K562 (cell line): ENCODE results near the gene H3-3A. TPM values are rescaled to one million over a fixed set of nuclear protein-coding genes. Genes with fewer than 3 reads are reported as not detected.

Source experiments
- ATAC-seq: fragments of 200-7000 bp; cut with Tn5 transposase; 3 replicates; pipeline ENCODE4 v1.9.1; 2020; ENCODE audit warnings: moderate library complexity
- BruUV-seq: library from RNA; stranded (reverse); fragments of 400-500 nt; replicated peaks from 2 replicates; lab custom pipeline; 2021; lab: Mats Ljungman, UMichigan
- CTCF ChIA-PET: fragments of 300-600 bp; formaldehyde crosslinking; extraction: SDS; loops from one replicate; lab custom pipeline; 2021; ENCODE audit warnings: low intra/inter-chr PET ratio; lab: Yijun Ruan, JAX
- POLR2A ChIA-PET: fragments of 300-600, 350-650 bp; sonication (Branson Sonifier 250); formaldehyde crosslinking; extraction: SDS; loops from one replicate; lab custom pipeline; 2021; ENCODE audit warnings: antibody characterized with exemption, inconsistent platforms; lab: Yijun Ruan, JAX
- DNase-seq, 4 experiments: peaks; one replicate each; pipeline versions ENCODE4 v3.0.0 to v3.0.0-alpha.2; 2011 to 2018; ENCODE audit warnings: low spot score in 3 of 4, mixed read lengths in 3 of 4; ENCODE audit errors: extremely low read depth in 1 of 4
- FAIRE-seq: peaks from 2 replicates; lab custom pipeline; 2011; peaks lifted over from hg19 to GRCh38; lab: Jason Lieb, UNC
- H2AFZ ChIP-seq: 2 replicates; pipeline ENCODE4 v1.6.0; 2011; ENCODE audit warnings: low read depth, low read length, control low read depth, inconsistent platforms
- H3K27ac ChIP-seq: fragments of 200-600 bp; 3 replicates; pipeline ENCODE4 v1.8.0; 2011; ENCODE audit warnings: low read depth, mild to moderate bottlenecking, control low read depth, inconsistent platforms, low read length, moderate library complexity, mixed read lengths; ENCODE audit errors: extremely low read depth
- H3K27me3 ChIP-seq, 2 experiments: fragments of 300-600 bp in 1 of 2; 2 replicates in 1 of 2; 3 replicates in 1 of 2; pipeline versions ENCODE4 v1.6.0 to v1.8.0; 2011; ENCODE audit warnings: inconsistent platforms in 2 of 2, low read length in 2 of 2, mild to moderate bottlenecking in 1 of 2, mixed read lengths in 1 of 2, moderate library complexity in 1 of 2; ENCODE audit not compliant: control insufficient read depth in 2 of 2, insufficient read depth in 2 of 2
- H3K36me3 ChIP-seq: fragments of 300-600 bp; 3 replicates; pipeline ENCODE4 v1.8.0; 2011; ENCODE audit warnings: mild to moderate bottlenecking, low read length, inconsistent platforms; ENCODE audit not compliant: control insufficient read depth, insufficient read depth
- H3K4me1 ChIP-seq, 2 experiments: fragments of 200-600 bp in 1 of 2; replicated peaks in 1 of 2; 2 replicates in 1 of 2; 3 replicates in 1 of 2; pipeline versions ENCODE4 v1.5.1 to v1.8.0; 2011; ENCODE audit warnings: inconsistent platforms in 2 of 2, low read length in 2 of 2, mild to moderate bottlenecking in 1 of 2, mixed read lengths in 1 of 2, moderate library complexity in 1 of 2; ENCODE audit not compliant: control insufficient read depth in 2 of 2, insufficient read depth in 2 of 2
- H3K4me2 ChIP-seq: 2 replicates; pipeline ENCODE4 v1.6.1; 2011; ENCODE audit warnings: low read length, control low read depth, inconsistent platforms, mixed read lengths; ENCODE audit not compliant: insufficient read depth
- H3K4me3 ChIP-seq: fragments of 200-600 bp; sonication (generic), shearing (Covaris generic); 2 replicates; pipeline ENCODE4 v1.5.1; 2016; ENCODE audit warnings: control low read depth, inconsistent platforms
- H3K79me2 ChIP-seq: fragments of 200-600 bp; 3 replicates; pipeline ENCODE4 v1.8.0; 2011; ENCODE audit warnings: low read length, inconsistent platforms; ENCODE audit not compliant: control insufficient read depth, insufficient read depth
- H3K9ac ChIP-seq, 2 experiments: 2 replicates each; pipeline versions ENCODE4 v1.6.0 to v1.6.1; 2011; ENCODE audit warnings: low read depth in 2 of 2, low read length in 2 of 2, control low read depth in 1 of 2, inconsistent platforms in 1 of 2, mild to moderate bottlenecking in 1 of 2, mixed read lengths in 1 of 2; ENCODE audit not compliant: insufficient read depth in 1 of 2
- H3K9me1 ChIP-seq: one replicate; pipeline ENCODE4 v1.6.0; 2011; ENCODE audit warnings: inconsistent platforms, mild to moderate bottlenecking, low read length, moderate library complexity; ENCODE audit not compliant: control insufficient read depth, insufficient read depth
- H3K9me3 ChIP-seq: replicated peaks from 2 replicates; pipeline ENCODE4 v1.5.1; 2011; ENCODE audit warnings: low read depth, low read length, inconsistent platforms; ENCODE audit not compliant: control insufficient read depth, insufficient read depth
- H4K20me1 ChIP-seq: replicated peaks from 2 replicates; pipeline ENCODE4 v1.6.1; 2011; ENCODE audit warnings: low read length, inconsistent platforms, mixed read lengths; ENCODE audit not compliant: control insufficient read depth, insufficient read depth
- MTA2 ChIP-seq: fragments of 450-650 bp; IDR thresholded peaks from 2 replicates; pipeline ENCODE4 v1.6.1; 2016; ENCODE audit warnings: low read depth
- RUNX1 ChIP-seq: sonication (generic); IDR thresholded peaks from 2 replicates; pipeline ENCODE4 v1.6.1; 2016; ENCODE audit warnings: antibody characterized with exemption, low read depth
- ZNF121 ChIP-seq: sonication (generic); formaldehyde crosslinking; conservative IDR thresholded peaks from 2 replicates; pipeline ENCODE4 v1.8.0; 2022; ENCODE audit warnings: missing genetic modification reagents
- WGBS: fragments of 100-300 bp; shearing (Covaris generic); methylation state at CpG from one replicate; pipeline ENCODE4 v1.1.6; 2016; ENCODE audit warnings: low coverage, mixed read lengths; ENCODE audit not compliant: insufficient coverage; ENCODE audit errors: missing lambda C conversion rate; 5-methylcytosine and 5-hydroxymethylcytosine counted together
- in situ Hi-C: fragments of 300-500 bp; cut with MboI; formaldehyde crosslinking; loops from 4 replicates; pipeline ENCODE4 v1.15.0; 2018; ENCODE audit warnings: inconsistent platforms, mixed read lengths
- intact Hi-C: fragments of 100-400 bp; cut with micrococcal nuclease; formaldehyde crosslinking; loops from 2 replicates; pipeline ENCODE4 v1.14.2; 2022
- polyA plus RNA-seq, 8 experiments: library from polyadenylated mRNA; depleted of rRNA in 4 of 8; stranded (reverse) in 5 of 8; unstranded in 3 of 8; fragments of >200 nt; fragmentation: Nextera tagmentation in 2 of 8; fragmentation: Illumina TruSeq in 1 of 8; extraction: Ambion mirVana in 2 of 8; extraction: Trizol in 1 of 8; gene quantifications; 2 replicates each; pipeline versions ENCODE4 v1.2.1 to v1.2.3, GENCODE V29; 2011 to 2014; ENCODE audit warnings: inconsistent platforms in 1 of 8, missing spikeins in 1 of 8
- total RNA-seq, 7 experiments: library from RNA; depleted of rRNA in 6 of 7; stranded (reverse); fragments of >200 nt in 6 of 7; fragmentation: Illumina TruSeq in 2 of 7; extraction: Trizol in 2 of 7; gene quantifications; 2 replicates each; pipeline versions ENCODE4 v1.2.1 to v1.2.3, GENCODE V29; 2011 to 2021; ENCODE audit warnings: low replicate concordance in 1 of 7

Gene H3-3A
- total and polyA plus RNA-seq, 9 of the 15 experiments (the other 6 are each of a cell fraction or from before 2014, with no cell fraction given), result 426 to 1,083 (median 591) TPM

- no peak overlapping the region for H3K4me2 ChIP-seq
- DNase-seq (no peak), ATAC-seq (no peak), FAIRE-seq (no peak)
- peaks cover 0 to 3% of the 10 kb centered on the region in 2 experiments; a peak in 2 of 5 replicates for H3K4me1 ChIP-seq
- WGBS, result 56% methylated on average over 1 of the region's 2 CpGs
- H2AFZ ChIP-seq, result no peak overlapping the region
- no peak overlapping the region for H3K27ac ChIP-seq
- in situ Hi-C loops (no loop called here), intact Hi-C loops (no loop called here)
- CTCF ChIA-PET, result no interaction called here
- H3K79me2 ChIP-seq, result no peaks in the 10 kb centered on the region
- no peaks in the 10 kb centered on the region for H3K36me3 ChIP-seq
- H4K20me1 ChIP-seq, result no peaks in the 10 kb centered on the region
- no TSS peak for BruUV-seq
- POLR2A ChIA-PET, result interaction anchor here (1.8 to 3.3 kb wide), 2 partner anchors 10 kb away, joined by 5 to 23 read pairs; partner anchors contain the start of gene H3-3A
- H3K9me3 ChIP-seq, result no peaks in the 10 kb centered on the region
- TF ChIP-seq MTA2, result no peak
- no peak overlapping the region for H3K9ac ChIP-seq
- no peaks in the 10 kb centered on the region for H3K27me3 ChIP-seq
- H3K4me3 ChIP-seq, result no peak overlapping the region
- no peaks in the 10 kb centered on the region for H3K9me1 ChIP-seq
Observed at GRCh38 chr1:226051365-226051764, 11.2 kb upstream of the H3-3A start.

- no peak overlapping the region for H3K27ac ChIP-seq
- WGBS, result 89% methylated on average over 1 of the region's 1 CpG
- TF ChIP-seq ZNF121 (CRISPR knock-in tag) (peak; percentile 66), RUNX1 (no peak)
- TF ChIP-seq, all 486 proteins: peak for 1
Observed at GRCh38 chr1:226052061-226052460, 10.5 kb upstream of the H3-3A start.

More at GRCh38 chr1:226052061-226052460, 10.5 kb upstream of the H3-3A start:
- H3K36me3 ChIP-seq, result no peaks in the 10 kb centered on the region
- H3K9me1 ChIP-seq, result no peaks in the 10 kb centered on the region
- DNase-seq (no peak), FAIRE-seq (no peak), ATAC-seq (no peak)
- CTCF ChIA-PET, result no interaction called here
- H3K4me2 ChIP-seq, result no peak overlapping the region
- peaks cover 0 to 3% of the 10 kb centered on the region in 2 experiments; a peak in 2 of 5 replicates for H3K4me1 ChIP-seq
- no peaks in the 10 kb centered on the region for H4K20me1 ChIP-seq
- H3K9me3 ChIP-seq, result no peaks in the 10 kb centered on the region
- no peak overlapping the region for H2AFZ ChIP-seq
- H3K79me2 ChIP-seq, result no peaks in the 10 kb centered on the region
- no peak overlapping the region for H3K4me3 ChIP-seq
- in situ Hi-C loops, result no loop called here
- no peaks in the 10 kb centered on the region for H3K27me3 ChIP-seq
- no peak overlapping the region for H3K9ac ChIP-seq
- POLR2A ChIA-PET, result interaction anchor here (0.7 to 3.3 kb wide), 4 partner anchors 10 to 53 kb away, joined by 3 to 23 read pairs (median 6); partner anchors contain the start of genes H3-3A and SDE2
- intact Hi-C loops, result no loop called here
- no TSS peak for BruUV-seq
